GM23338 (cell line): ENCODE data around the gene RBM38. TPM values are rescaled to one million over a fixed set of nuclear protein-coding genes. Genes with fewer than 3 reads are reported as not detected.

Source experiments
- ATAC-seq: fragments of 200-7000 bp; cut with Tn5 transposase; 3 replicates; pipeline ENCODE4 v1.9.1; 2020
- DNase-seq: peaks from one replicate; pipeline ENCODE4 v3.0.0-alpha.2; 2015; ENCODE audit warnings: low spot score
- H2AFZ ChIP-seq: fragments of 200-600 bp; sonication (generic); 2 replicates; pipeline ENCODE4 v1.8.0; 2016; ENCODE audit warnings: antibody characterized with exemption, mild to moderate bottlenecking, moderate library complexity
- H3F3A ChIP-seq: fragments of 200-600 bp; sonication (generic); replicated peaks from 2 replicates; pipeline ENCODE4 v1.8.0; 2017; ENCODE audit warnings: antibody characterized with exemption, mixed run types, low read depth
- H3K27ac ChIP-seq: fragments of 200-600 bp; sonication (generic); 2 replicates; pipeline ENCODE4 v1.6.1; 2016; ENCODE audit warnings: low read depth
- H3K27me3 ChIP-seq: fragments of 200-600 bp; sonication (generic); 2 replicates; pipeline ENCODE4 v1.8.0; 2016; ENCODE audit warnings: mild to moderate bottlenecking, mixed run types, moderate library complexity; ENCODE audit not compliant: insufficient read depth
- H3K36me3 ChIP-seq: fragments of 200-600 bp; sonication (generic); 2 replicates; pipeline ENCODE4 v1.8.0; 2016; ENCODE audit warnings: mild to moderate bottlenecking; ENCODE audit not compliant: insufficient read depth
- H3K4me1 ChIP-seq: fragments of 200-600 bp; sonication (generic); 2 replicates; pipeline ENCODE4 v1.8.0; 2016; ENCODE audit warnings: mild to moderate bottlenecking, moderate library complexity; ENCODE audit not compliant: insufficient read depth
- H3K4me2 ChIP-seq: fragments of 200-600 bp; sonication (generic); 2 replicates; pipeline ENCODE4 v1.7.1; 2017; ENCODE audit warnings: mixed run types
- H3K4me3 ChIP-seq: fragments of 200-600 bp; sonication (generic); 2 replicates; pipeline ENCODE4 v1.6.1; 2016; ENCODE audit warnings: mixed run types
- H3K79me2 ChIP-seq: fragments of 200-600 bp; sonication (generic); replicated peaks from 2 replicates; pipeline ENCODE4 v1.8.0; 2017; ENCODE audit warnings: mild to moderate bottlenecking; ENCODE audit not compliant: insufficient read depth
- H3K9me2 ChIP-seq: fragments of 200-600 bp; sonication (generic); 2 replicates; pipeline ENCODE4 v1.8.0; 2017; ENCODE audit not compliant: insufficient read depth
- H4K20me1 ChIP-seq: fragments of 200-600 bp; sonication (generic); replicated peaks from 2 replicates; pipeline ENCODE4 v1.8.0; 2017; ENCODE audit warnings: mild to moderate bottlenecking; ENCODE audit not compliant: insufficient read depth
- H3K27ac Mint-ChIP-seq: 2 replicates; pipeline ENCODE4 v1.8.0; 2020; ENCODE audit warnings: inconsistent platforms, mild to moderate bottlenecking, moderate library complexity, mixed read lengths
- H3K27me3 Mint-ChIP-seq: 3 replicates; pipeline ENCODE4 v1.8.0; 2022; ENCODE audit warnings: low read depth, mild to moderate bottlenecking, moderate library complexity, mixed read lengths, inconsistent platforms; ENCODE audit not compliant: insufficient read depth, poor library complexity
- H3K36me3 Mint-ChIP-seq: 3 replicates; pipeline ENCODE4 v1.8.0; 2021; ENCODE audit warnings: low read depth, mild to moderate bottlenecking, inconsistent platforms, moderate library complexity, mixed read lengths
- H3K4me1 Mint-ChIP-seq: 3 replicates; pipeline ENCODE4 v1.8.0; 2020; ENCODE audit warnings: mild to moderate bottlenecking, inconsistent platforms, mixed read lengths
- H3K4me3 Mint-ChIP-seq: 3 replicates; pipeline ENCODE4 v1.8.0; 2021; ENCODE audit warnings: moderate library complexity, mild to moderate bottlenecking, inconsistent platforms, mixed read lengths
- H3K9me3 Mint-ChIP-seq: 3 replicates; pipeline ENCODE4 v1.8.0; 2020; ENCODE audit warnings: moderate library complexity, mild to moderate bottlenecking, inconsistent platforms, mixed read lengths
- CREB1 ChIP-seq: fragments of 250-450 bp; sonication (Bioruptor Pico); IDR thresholded peaks from 2 replicates; pipeline ENCODE4 v1.5.0; 2020; ENCODE audit warnings: low read depth, mild to moderate bottlenecking, moderate library complexity
- CTCF ChIP-seq, 2 experiments: fragments of 200-600 bp in 1 of 2; sonication (generic) in 1 of 2; conservative IDR thresholded peaks; 2 replicates each; pipeline versions ENCODE4 v1.5.1 to v1.6.1; 2016 to 2017; ENCODE audit warnings: antibody characterized with exemption in 2 of 2, low read depth in 2 of 2, mild to moderate bottlenecking in 2 of 2, moderate library complexity in 1 of 2
- ETS1 ChIP-seq: IDR thresholded peaks from 2 replicates; pipeline ENCODE4 v1.6.1; 2016; ENCODE audit warnings: antibody characterized with exemption
- EZH2 ChIP-seq: fragments of 200-600 bp; sonication (generic); IDR thresholded peaks from one replicate; pipeline ENCODE4 v1.8.0; 2017; ENCODE audit warnings: antibody characterized with exemption, mild to moderate bottlenecking, low read depth; ENCODE audit not compliant: unreplicated experiment
- EZH2phosphoT487 ChIP-seq: fragments of 200-600 bp; sonication (generic); IDR thresholded peaks from one replicate; pipeline ENCODE4 v1.8.1; 2018; ENCODE audit warnings: antibody characterized with exemption; ENCODE audit not compliant: unreplicated experiment
- JUNB ChIP-seq: IDR thresholded peaks from one replicate; pipeline ENCODE4 v1.6.1; 2016; ENCODE audit warnings: antibody characterized with exemption; ENCODE audit not compliant: unreplicated experiment
- NANOG ChIP-seq: IDR thresholded peaks from 2 replicates; pipeline ENCODE4 v1.6.1; 2016; ENCODE audit warnings: antibody characterized with exemption, borderline replicate concordance
- polyA plus RNA-seq: library from polyadenylated mRNA; unstranded; fragments of >200 nt; fragmentation: Nextera tagmentation; extraction: Ambion mirVana; gene quantifications from 2 replicates; pipeline ENCODE4 v1.2.1, GENCODE V29; 2016
- total RNA-seq: library from RNA; depleted of rRNA; stranded (reverse); fragments of >200 nt; shearing (Covaris generic); gene quantifications from 2 replicates; pipeline ENCODE4 v1.2.3, GENCODE V29; 2014
- TF ChIP-seq, protein P1 (sequence below): fragments of 250-450 bp; sonication (Bioruptor Pico); IDR thresholded peaks from 2 replicates; pipeline ENCODE4 v1.5.0; 2020; ENCODE audit warnings: mild to moderate bottlenecking, moderate library complexity

RBM38 gene
- total and polyA plus RNA-seq, 2 experiments from 2014 or later: 22.9 to 80.5 TPM

DNA sequence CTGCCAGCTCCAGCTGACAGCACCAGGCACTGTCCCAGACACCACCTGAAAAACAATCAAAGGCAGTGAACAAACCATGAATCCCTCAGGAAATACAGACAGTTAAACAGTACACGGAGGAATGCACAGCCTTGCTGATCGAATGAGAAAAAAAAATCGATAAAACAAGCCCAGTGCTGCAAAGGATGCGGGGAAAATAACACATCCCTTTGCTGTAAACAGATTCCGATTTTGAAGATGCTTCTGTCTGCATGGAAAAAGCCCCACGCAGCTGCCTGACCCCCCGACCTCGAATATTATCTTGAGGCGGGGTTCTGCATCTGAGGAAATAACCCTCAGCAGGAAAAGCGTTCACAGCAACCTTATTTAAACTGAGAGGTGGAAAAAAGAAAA lies 43.9 kb downstream of the RBM38 start (continued):
- no peak for TF ChIP-seq EZH2
- TF ChIP-seq NANOG: no peak
- no peak for TF ChIP-seq JUNB
- no peak for TF ChIP-seq EZH2phosphoT487
- TF ChIP-seq CREB1 (CRISPR knock-in tag): no peak
- TF ChIP-seq, protein P1, sequence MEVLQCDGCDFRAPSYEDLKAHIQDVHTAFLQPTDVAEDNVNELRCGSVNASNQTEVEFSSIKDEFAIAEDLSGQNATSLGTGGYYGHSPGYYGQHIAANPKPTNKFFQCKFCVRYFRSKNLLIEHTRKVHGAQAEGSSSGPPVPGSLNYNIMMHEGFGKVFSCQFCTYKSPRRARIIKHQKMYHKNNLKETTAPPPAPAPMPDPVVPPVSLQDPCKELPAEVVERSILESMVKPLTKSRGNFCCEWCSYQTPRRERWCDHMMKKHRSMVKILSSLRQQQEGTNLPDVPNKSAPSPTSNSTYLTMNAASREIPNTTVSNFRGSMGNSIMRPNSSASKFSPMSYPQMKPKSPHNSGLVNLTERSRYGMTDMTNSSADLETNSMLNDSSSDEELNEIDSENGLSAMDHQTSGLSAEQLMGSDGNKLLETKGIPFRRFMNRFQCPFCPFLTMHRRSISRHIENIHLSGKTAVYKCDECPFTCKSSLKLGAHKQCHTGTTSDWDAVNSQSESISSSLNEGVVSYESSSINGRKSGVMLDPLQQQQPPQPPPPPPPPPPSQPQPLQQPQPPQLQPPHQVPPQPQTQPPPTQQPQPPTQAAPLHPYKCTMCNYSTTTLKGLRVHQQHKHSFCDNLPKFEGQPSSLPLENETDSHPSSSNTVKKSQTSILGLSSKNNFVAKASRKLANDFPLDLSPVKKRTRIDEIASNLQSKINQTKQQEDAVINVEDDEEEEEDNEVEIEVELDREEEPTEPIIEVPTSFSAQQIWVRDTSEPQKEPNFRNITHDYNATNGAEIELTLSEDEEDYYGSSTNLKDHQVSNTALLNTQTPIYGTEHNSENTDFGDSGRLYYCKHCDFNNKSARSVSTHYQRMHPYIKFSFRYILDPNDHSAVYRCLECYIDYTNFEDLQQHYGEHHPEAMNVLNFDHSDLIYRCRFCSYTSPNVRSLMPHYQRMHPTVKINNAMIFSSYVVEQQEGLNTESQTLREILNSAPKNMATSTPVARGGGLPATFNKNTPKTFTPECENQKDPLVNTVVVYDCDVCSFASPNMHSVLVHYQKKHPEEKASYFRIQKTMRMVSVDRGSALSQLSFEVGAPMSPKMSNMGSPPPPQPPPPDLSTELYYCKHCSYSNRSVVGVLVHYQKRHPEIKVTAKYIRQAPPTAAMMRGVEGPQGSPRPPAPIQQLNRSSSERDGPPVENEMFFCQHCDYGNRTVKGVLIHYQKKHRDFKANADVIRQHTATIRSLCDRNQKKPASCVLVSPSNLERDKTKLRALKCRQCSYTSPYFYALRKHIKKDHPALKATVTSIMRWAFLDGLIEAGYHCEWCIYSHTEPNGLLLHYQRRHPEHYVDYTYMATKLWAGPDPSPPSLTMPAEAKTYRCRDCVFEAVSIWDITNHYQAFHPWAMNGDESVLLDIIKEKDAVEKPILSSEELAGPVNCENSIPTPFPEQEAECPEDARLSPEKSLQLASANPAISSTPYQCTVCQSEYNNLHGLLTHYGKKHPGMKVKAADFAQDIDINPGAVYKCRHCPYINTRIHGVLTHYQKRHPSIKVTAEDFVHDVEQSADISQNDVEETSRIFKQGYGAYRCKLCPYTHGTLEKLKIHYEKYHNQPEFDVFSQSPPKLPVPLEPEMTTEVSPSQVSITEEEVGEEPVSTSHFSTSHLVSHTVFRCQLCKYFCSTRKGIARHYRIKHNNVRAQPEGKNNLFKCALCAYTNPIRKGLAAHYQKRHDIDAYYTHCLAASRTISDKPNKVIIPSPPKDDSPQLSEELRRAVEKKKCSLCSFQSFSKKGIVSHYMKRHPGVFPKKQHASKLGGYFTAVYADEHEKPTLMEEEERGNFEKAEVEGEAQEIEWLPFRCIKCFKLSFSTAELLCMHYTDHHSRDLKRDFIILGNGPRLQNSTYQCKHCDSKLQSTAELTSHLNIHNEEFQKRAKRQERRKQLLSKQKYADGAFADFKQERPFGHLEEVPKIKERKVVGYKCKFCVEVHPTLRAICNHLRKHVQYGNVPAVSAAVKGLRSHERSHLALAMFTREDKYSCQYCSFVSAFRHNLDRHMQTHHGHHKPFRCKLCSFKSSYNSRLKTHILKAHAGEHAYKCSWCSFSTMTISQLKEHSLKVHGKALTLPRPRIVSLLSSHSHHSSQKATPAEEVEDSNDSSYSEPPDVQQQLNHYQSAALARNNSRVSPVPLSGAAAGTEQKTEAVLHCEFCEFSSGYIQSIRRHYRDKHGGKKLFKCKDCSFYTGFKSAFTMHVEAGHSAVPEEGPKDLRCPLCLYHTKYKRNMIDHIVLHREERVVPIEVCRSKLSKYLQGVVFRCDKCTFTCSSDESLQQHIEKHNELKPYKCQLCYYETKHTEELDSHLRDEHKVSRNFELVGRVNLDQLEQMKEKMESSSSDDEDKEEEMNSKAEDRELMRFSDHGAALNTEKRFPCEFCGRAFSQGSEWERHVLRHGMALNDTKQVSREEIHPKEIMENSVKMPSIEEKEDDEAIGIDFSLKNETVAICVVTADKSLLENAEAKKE (CRISPR knock-in tag): no peak
- no peak for TF ChIP-seq ETS1

DNA sequence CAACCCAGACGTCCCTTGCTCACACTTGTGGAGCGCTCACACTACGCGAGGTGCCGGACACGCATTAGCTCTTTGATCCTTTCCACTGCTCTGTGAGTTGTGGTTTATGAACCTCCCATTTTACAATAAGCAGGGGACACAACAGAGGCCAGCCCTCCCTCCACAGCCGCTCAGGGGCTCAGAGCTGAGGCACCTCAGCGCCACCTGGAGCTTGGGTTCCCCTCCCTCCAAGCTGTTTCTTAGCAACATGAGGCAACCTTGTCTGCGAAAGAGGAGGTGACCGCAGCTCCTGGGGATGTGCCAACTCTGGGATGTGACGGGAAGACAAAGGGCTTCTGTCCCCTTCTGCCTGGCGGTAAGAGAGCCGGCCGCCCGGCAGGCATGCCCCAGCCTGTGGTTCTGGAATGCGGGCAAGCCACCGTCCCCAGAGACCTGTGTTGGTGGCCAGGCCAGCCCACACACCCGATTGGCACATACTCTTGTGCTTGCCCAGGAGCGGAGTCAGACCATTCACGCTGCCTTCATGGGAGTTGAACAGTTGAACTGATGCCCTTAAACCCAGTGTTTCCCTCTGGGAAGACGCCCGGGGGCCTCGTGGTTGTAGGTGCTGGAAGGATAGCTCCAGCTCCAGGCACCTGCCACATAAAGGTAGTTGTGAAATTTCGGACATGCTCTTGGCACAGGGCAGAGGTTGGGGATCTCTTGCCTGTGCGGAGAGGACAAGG lies 44.5 kb downstream of the RBM38 start:
- Histone ChIP-seq H4K20me1 (no peaks in the 10 kb centered on the region), H3K4me3 (no peak overlapping the region), H3K27ac (no peak overlapping the region), H3K79me2 (no peaks in the 10 kb centered on the region), H3K4me2 (no peak overlapping the region), H3K36me3 (no peaks in the 10 kb centered on the region), H3F3A (no peaks in the 10 kb centered on the region), H2AFZ (peak overlapping the region; percentile 90), H3K9me2 (no peaks in the 10 kb centered on the region), H3K27me3 (no peaks in the 10 kb centered on the region), H3K4me1 (no peaks in the 10 kb centered on the region)
- Mint-ChIP-seq H3K4me3 (no peak overlapping the region), H3K4me1 (peaks cover 11% of the 10 kb centered on the region), H3K27ac (no peak overlapping the region), H3K9me3 (no peaks in the 10 kb centered on the region), H3K36me3 (no peaks in the 10 kb centered on the region), H3K27me3 (peaks cover 8% of the 10 kb centered on the region)
- peak; percentile 63 for DNase-seq
- ATAC-seq: peak; percentile 78
- TF ChIP-seq CTCF (conservative IDR thresholded peaks at IDR 0.05; ENCODE audit: low read depth in 2 of 2) (peak in 1 of 2 experiments; percentile 43; a peak in 2 of 4 replicates), JUNB (no peak)
